Esophagus squamous epithelium (tissue), 5 donors: ENCODE measurements around the gene TNP2. TPM values are rescaled to one million over a fixed set of nuclear protein-coding genes. Genes with fewer than 3 reads are reported as not detected.

ENCODE experiments used
- DNase-seq: peaks from one replicate; lab custom pipeline; 2025; lab: John Stamatoyannopoulos, UW
- H3K27ac ChIP-seq, 4 donors: fragments of 200-600 bp; sonication (generic); one replicate each; pipeline ENCODE4 v1.5.1; 2016 to 2019; ENCODE audit warnings: mild to moderate bottlenecking in 1 of 4
- H3K27me3 ChIP-seq, 4 donors: fragments of 200-600 bp; sonication (generic); 1 replicate in 3 of 4; 2 replicates in 1 of 4; pipeline versions ENCODE4 v1.5.1 to v1.6.0; 2017 to 2021; ENCODE audit warnings: antibody characterized with exemption in 1 of 4
- H3K36me3 ChIP-seq, 3 donors: fragments of 200-600 bp; sonication (generic); one replicate each; pipeline ENCODE4 v1.5.1; 2016 to 2019
- H3K4me1 ChIP-seq, 3 donors: fragments of 200-600 bp; sonication (generic); one replicate each; pipeline ENCODE4 v1.5.1; 2017 to 2019
- H3K4me3 ChIP-seq, 4 donors: fragments of 200-600 bp; sonication (generic); 1 replicate in 3 of 4; 2 replicates in 1 of 4; pipeline ENCODE4 v1.5.1; 2016 to 2019; ENCODE audit warnings: mild to moderate bottlenecking in 2 of 4, moderate library complexity in 1 of 4
- H3K9me3 ChIP-seq, 3 donors: fragments of 200-600 bp; sonication (generic); one replicate each; pipeline ENCODE4 v1.5.1; 2016 to 2019
- CTCF ChIP-seq, 6 experiments: fragments of 450-650 bp in 4 of 6; fragments of 200-600 bp in 2 of 6; sonication (generic) in 2 of 6; IDR thresholded peaks; one replicate each; pipeline ENCODE4 v1.5.1; 2016 to 2019; ENCODE audit warnings: antibody characterized with exemption in 6 of 6, mild to moderate bottlenecking in 4 of 6, moderate library complexity in 4 of 6
- POLR2A ChIP-seq, 4 donors: fragments of 450-650 bp; IDR thresholded peaks; one replicate each; pipeline ENCODE4 v1.6.1; 2017; ENCODE audit warnings: antibody characterized with exemption in 4 of 4, mild to moderate bottlenecking in 4 of 4, moderate library complexity in 3 of 4
- WGBS, 2 donors: methylation state at CpG; one replicate each; pipeline ENCODE4 v1.1.5; 2018; 5-methylcytosine and 5-hydroxymethylcytosine counted together
- intact Hi-C: fragments of 100-400 bp; cut with DNase I; formaldehyde crosslinking; loops from one replicate; pipeline ENCODE4 v1.15.0; 2022
- total RNA-seq, 4 donors: library from RNA; depleted of rRNA; stranded (reverse); fragments of >200 nt; gene quantifications; one replicate each; pipeline ENCODE4 v1.1.0, GENCODE V29; 2016
- donor health status: DM: yes; HTN: yes; CAD: no.

TNP2 gene
- total RNA-seq, 4 donors from 2014 or later, result not detected

GRCh38 chr16:11314309-11314894 lies 45.3 kb upstream of the TNP2 start:
- H3K4me3 ChIP-seq, result no peak overlapping the region
- WGBS, 2 donors, result 88 to 92% methylated on average over 1 to 5 of the region's 8 CpGs
- H3K27me3 ChIP-seq, result no peaks in the 10 kb centered on the region
- no peak overlapping the region for H3K27ac ChIP-seq
- TF ChIP-seq CTCF (IDR thresholded peaks at IDR 0.05), result no peak
- DNase-seq, result no peak
- H3K9me3 ChIP-seq, result no peaks in the 10 kb centered on the region
- intact Hi-C loops, result no loop called here
- no peaks in the 10 kb centered on the region for H3K36me3 ChIP-seq
- H3K4me1 ChIP-seq, result peaks cover 0 to 16% (median 11%) of the 10 kb centered on the region in 3 donors

GRCh38 chr16:11313493-11314308 lies 44.6 kb upstream of the TNP2 start:
- intact Hi-C loops, result no loop called here
- DNase-seq, result no peak
- no peaks in the 10 kb centered on the region for H3K9me3 ChIP-seq
- H3K36me3 ChIP-seq, result no peaks in the 10 kb centered on the region
- no peak overlapping the region for H3K27ac ChIP-seq
- peaks cover 0 to 16% (median 11%) of the 10 kb centered on the region in 3 donors for H3K4me1 ChIP-seq
- TF ChIP-seq CTCF (IDR thresholded peaks at IDR 0.05) (no peak), POLR2A (IDR thresholded peaks at IDR 0.05) (no peak)
- whole genome bisulfite sequencing, 2 donors, result 68 to 94% methylated on average over 6 of the region's 9 CpGs
- no peak overlapping the region for H3K4me3 ChIP-seq
- H3K27me3 ChIP-seq, result no peaks in the 10 kb centered on the region

GRCh38 chr16:11312718-11313492 lies 43.8 kb upstream of the TNP2 start:
- Histone ChIP-seq H3K36me3 (no peaks in the 10 kb centered on the region), H3K9me3 (no peaks in the 10 kb centered on the region), H3K4me3 (peak overlapping the region in 1 of 4 donors; percentile 23), H3K27ac (peak overlapping the region in 1 of 4 donors; percentile 5), H3K27me3 (no peaks in the 10 kb centered on the region), H3K4me1 (peaks cover 0 to 16% (median 11%) of the 10 kb centered on the region in 3 donors)
- WGBS, 2 donors, result 49 to 58% methylated on average over 6 to 7 of the region's 8 CpGs
- intact Hi-C loops, result no loop called here
- no peak for DNase-seq
- TF ChIP-seq POLR2A (IDR thresholded peaks at IDR 0.05) (no peak), CTCF (IDR thresholded peaks at IDR 0.05) (no peak)

GRCh38 chr16:11310997-11311561 lies 42.0 kb upstream of the TNP2 start:
- no peaks in the 10 kb centered on the region for H3K27me3 ChIP-seq
- 56 to 75% methylated on average over 8 of the region's 10 CpGs for WGBS, 2 donors
- DNase-seq, result no peak
- H3K4me3 ChIP-seq, result no peak overlapping the region
- TF ChIP-seq POLR2A (IDR thresholded peaks at IDR 0.05) (no peak), CTCF (IDR thresholded peaks at IDR 0.05) (no peak)
- H3K9me3 ChIP-seq, result no peaks in the 10 kb centered on the region
- peak overlapping the region in 1 of 4 donors; percentile 61 for H3K27ac ChIP-seq
- intact Hi-C loops, result no loop called here
- peaks cover 0 to 22% (median 11%) of the 10 kb centered on the region in 3 donors for H3K4me1 ChIP-seq
- no peaks in the 10 kb centered on the region for H3K36me3 ChIP-seq
